A549 (cell line): ENCODE results near the gene RYR1. TPM values are rescaled to one million over a fixed set of nuclear protein-coding genes. Genes with fewer than 3 reads are reported as not detected.

Experiments used
- ATAC-seq, 2 experiments: fragments of 200-7000 bp in 1 of 2; fragments of >200 bp in 1 of 2; cut with Nextera tagmentation in 1 of 2; cut with Tn5 transposase in 1 of 2; 3 replicates each; pipeline versions ENCODE4 v1.8.0 to v1.9.1; 2018 to 2020; ENCODE audit warnings: mild to moderate bottlenecking in 1 of 2, moderate library complexity in 1 of 2
- CTCF ChIA-PET: fragments of 300-600 bp; sonication (Branson Sonifier 250); formaldehyde crosslinking; extraction: SDS; loops from one replicate; lab custom pipeline; 2021; ENCODE audit warnings: antibody characterized with exemption, inconsistent platforms; lab: Yijun Ruan, JAX
- POLR2A ChIA-PET: fragments of 350-600 bp; formaldehyde crosslinking; extraction: SDS; loops from one replicate; lab custom pipeline; 2021; ENCODE audit warnings: antibody characterized with exemption, inconsistent platforms; lab: Yijun Ruan, JAX
- DNase-seq, 2 experiments: peaks; one replicate each; pipeline versions ENCODE4 v3.0.0 to v3.0.0-alpha.2; 2011 to 2016; ENCODE audit warnings: low read depth in 1 of 2, low spot score in 1 of 2
- FAIRE-seq: peaks from 2 replicates; lab custom pipeline; 2011; peaks lifted over from hg19 to GRCh38; lab: Jason Lieb, UNC
- H3K27ac ChIP-seq, 2 experiments: fragments of >200 bp; sonication (Bioruptor Twin); formaldehyde crosslinking; 3 replicates each; pipeline ENCODE4 v1.5.1; 2016 to 2017
- H3K4me1 ChIP-seq: fragments of >200 bp; sonication (Bioruptor Twin); formaldehyde crosslinking; 3 replicates; pipeline ENCODE4 v1.6.1; 2016
- H3K4me2 ChIP-seq: fragments of >200 bp; sonication (Bioruptor Twin); formaldehyde crosslinking; 3 replicates; pipeline ENCODE4 v1.6.1; 2016
- H3K4me3 ChIP-seq: fragments of >200 bp; sonication (Bioruptor Twin); formaldehyde crosslinking; 3 replicates; pipeline ENCODE4 v1.5.1; 2016
- H3K9me3 ChIP-seq: fragments of >200 bp; sonication (Bioruptor Twin); formaldehyde crosslinking; 3 replicates; pipeline ENCODE4 v1.6.1; 2016
- CBX2 ChIP-seq: fragments of 200-600 bp; sonication (generic); IDR thresholded peaks from 2 replicates; pipeline ENCODE4 v1.6.1; 2016; ENCODE audit warnings: low read depth, mild to moderate bottlenecking, borderline replicate concordance
- CBX8 ChIP-seq: fragments of 200-600 bp; sonication (generic); IDR thresholded peaks from 2 replicates; pipeline ENCODE4 v1.6.1; 2016
- CEBPB ChIP-seq, 2 experiments: fragments of >200 bp in 1 of 2; sonication (Bioruptor Twin) in 1 of 2; formaldehyde crosslinking in 1 of 2; IDR thresholded peaks; 2 replicates each; pipeline ENCODE4 v1.6.1; 2012 to 2016
- CHD2 ChIP-seq: fragments of 150-350 bp; IDR thresholded peaks from 2 replicates; pipeline ENCODE4 v1.6.1; 2014; ENCODE audit warnings: low read length; ENCODE audit not compliant: partially characterized antibody
- ESRRA ChIP-seq: fragments of 150-350 bp; IDR thresholded peaks from 2 replicates; pipeline ENCODE4 v1.6.1; 2014; ENCODE audit warnings: mild to moderate bottlenecking, low read length, borderline replicate concordance
- FOXS1 ChIP-seq: fragments of 250-450 bp; sonication (Bioruptor Pico); IDR thresholded peaks from 2 replicates; pipeline ENCODE4 v1.5.0; 2020; ENCODE audit warnings: mild to moderate bottlenecking, moderate library complexity
- GATA3 ChIP-seq: IDR thresholded peaks from 2 replicates; pipeline ENCODE4 v1.6.1; 2012; ENCODE audit warnings: borderline replicate concordance
- HEYL ChIP-seq: fragments of 250-450 bp; sonication (Bioruptor Pico); IDR thresholded peaks from 2 replicates; pipeline ENCODE4 v1.8.0; 2021; ENCODE audit warnings: mild to moderate bottlenecking, moderate library complexity
- HOXA7 ChIP-seq: fragments of 250-450 bp; sonication (Bioruptor Pico); IDR thresholded peaks from 2 replicates; pipeline ENCODE4 v1.5.0; 2020; ENCODE audit warnings: mild to moderate bottlenecking, moderate library complexity
- HOXB5 ChIP-seq: fragments of 250-450 bp; sonication (Bioruptor Pico); IDR thresholded peaks from 2 replicates; pipeline ENCODE4 v1.5.0; 2020; ENCODE audit warnings: mild to moderate bottlenecking, moderate library complexity
- KDM5A ChIP-seq: fragments of 200-600 bp; sonication (generic); IDR thresholded peaks from 2 replicates; pipeline ENCODE4 v1.6.1; 2016; ENCODE audit warnings: antibody characterized with exemption, mild to moderate bottlenecking
- MAZ ChIP-seq: fragments of 150-350 bp; IDR thresholded peaks from 2 replicates; pipeline ENCODE4 v1.6.1; 2014; ENCODE audit warnings: antibody characterized with exemption, low read depth, low read length, borderline replicate concordance
- MYC ChIP-seq: IDR thresholded peaks from 2 replicates; pipeline ENCODE4 v1.6.1; 2012; ENCODE audit warnings: mild to moderate bottlenecking, inconsistent platforms, low read length, improper control_type of control experiment, borderline replicate concordance
- PHF8 ChIP-seq: fragments of 200-600 bp; sonication (generic); IDR thresholded peaks from 2 replicates; pipeline ENCODE4 v1.6.1; 2016; ENCODE audit warnings: low read depth, mild to moderate bottlenecking, antibody characterized with exemption, moderate library complexity, borderline replicate concordance
- POLR2A ChIP-seq: IDR thresholded peaks from 2 replicates; pipeline ENCODE4 v1.6.1; 2012; ENCODE audit warnings: mild to moderate bottlenecking, low read length
- RARB ChIP-seq: fragments of 250-450 bp; sonication (Bioruptor Pico); IDR thresholded peaks from 2 replicates; pipeline ENCODE4 v1.8.0; 2021; ENCODE audit warnings: mild to moderate bottlenecking, moderate library complexity
- RNF2 ChIP-seq: fragments of 200-600 bp; sonication (generic); IDR thresholded peaks from 2 replicates; pipeline ENCODE4 v1.6.1; 2016; ENCODE audit warnings: low read depth, mild to moderate bottlenecking, antibody characterized with exemption, moderate library complexity, borderline replicate concordance
- SREBF2 ChIP-seq: fragments of 450-650 bp; IDR thresholded peaks from 2 replicates; pipeline ENCODE4 v1.6.1; 2014; ENCODE audit warnings: mild to moderate bottlenecking, moderate library complexity
- TFCP2L1 ChIP-seq: fragments of 250-450 bp; sonication (Bioruptor Pico); IDR thresholded peaks from 2 replicates; pipeline ENCODE4 v1.5.0; 2021; ENCODE audit warnings: mild to moderate bottlenecking
- ZC3H11A ChIP-seq: fragments of 450-650 bp; IDR thresholded peaks from 2 replicates; pipeline ENCODE4 v1.6.1; 2014; ENCODE audit warnings: antibody characterized with exemption, mild to moderate bottlenecking
- ZSCAN20 ChIP-seq: fragments of 250-450 bp; sonication (Bioruptor Pico); IDR thresholded peaks from 2 replicates; pipeline ENCODE4 v1.8.0; 2022; ENCODE audit warnings: mild to moderate bottlenecking, moderate library complexity
- WGBS: methylation state at CpG from one replicate; pipeline ENCODE4 v1.1.6; 2017; ENCODE audit errors: missing lambda C conversion rate; 5-methylcytosine and 5-hydroxymethylcytosine counted together
- polyA plus RNA-seq, 4 experiments: library from polyadenylated mRNA; depleted of rRNA in 3 of 4; stranded (reverse); fragments of >200 nt; fragmentation: RNase III in 1 of 4; extraction: RNeasy Plus Mini Kit Qiagen cat#74134 plus additional on column Dnase treatment in 1 of 4; gene quantifications; 2 replicates in 3 of 4; 3 replicates in 1 of 4; pipeline ENCODE4 v1.2.3, GENCODE V29; 2011 to 2017
- TF ChIP-seq, protein P1 (sequence below): IDR thresholded peaks from 2 replicates; pipeline ENCODE4 v1.6.1; 2012
- TF ChIP-seq, protein P2 (sequence below): fragments of 150-350 bp; IDR thresholded peaks from 2 replicates; pipeline ENCODE4 v1.6.1; 2014; ENCODE audit warnings: low read depth, mild to moderate bottlenecking, low read length
- TF ChIP-seq, protein P3 (sequence below): fragments of 200-600 bp; sonication (generic); IDR thresholded peaks from 2 replicates; pipeline ENCODE4 v1.6.1; 2016; ENCODE audit warnings: antibody characterized with exemption, mild to moderate bottlenecking, moderate library complexity
- TF ChIP-seq, protein P4 (sequence below): fragments of >200 bp; sonication (Bioruptor Twin); formaldehyde crosslinking; IDR thresholded peaks from 3 replicates; pipeline ENCODE4 v1.6.1; 2016
- TF ChIP-seq, protein P5 (sequence below): fragments of 250-450 bp; sonication (Bioruptor Pico); IDR thresholded peaks from 2 replicates; pipeline ENCODE4 v1.5.0; 2020; ENCODE audit warnings: low read depth, mild to moderate bottlenecking, moderate library complexity

RYR1 gene
- polyA plus RNA-seq, 2 of the 4 experiments (the other 2 are of a cell fraction) = 1.4 to 3.1 TPM

DNA sequence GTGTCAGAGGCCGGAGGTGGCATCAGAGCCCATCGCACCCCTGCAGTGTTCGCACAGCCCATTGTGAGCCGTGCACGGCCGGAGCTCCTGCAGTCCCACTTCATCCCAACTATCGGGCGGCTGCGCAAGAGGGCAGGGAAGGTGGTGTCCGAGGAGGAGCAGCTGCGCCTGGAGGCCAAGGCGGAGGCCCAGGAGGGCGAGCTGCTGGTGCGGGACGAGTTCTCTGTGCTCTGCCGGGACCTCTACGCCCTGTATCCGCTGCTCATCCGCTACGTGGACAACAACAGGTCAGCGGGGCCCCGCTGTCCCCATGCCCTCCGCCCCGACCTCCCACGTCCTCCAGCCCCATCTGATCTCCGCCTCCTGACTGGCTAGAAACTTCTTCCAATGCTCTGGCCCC lies 85.7 kb downstream of the RYR1 start:
- TF ChIP-seq HOXA7 (CRISPR knock-in tag) = no peak
- no peak for TF ChIP-seq RNF2
- TF ChIP-seq, protein P1, sequence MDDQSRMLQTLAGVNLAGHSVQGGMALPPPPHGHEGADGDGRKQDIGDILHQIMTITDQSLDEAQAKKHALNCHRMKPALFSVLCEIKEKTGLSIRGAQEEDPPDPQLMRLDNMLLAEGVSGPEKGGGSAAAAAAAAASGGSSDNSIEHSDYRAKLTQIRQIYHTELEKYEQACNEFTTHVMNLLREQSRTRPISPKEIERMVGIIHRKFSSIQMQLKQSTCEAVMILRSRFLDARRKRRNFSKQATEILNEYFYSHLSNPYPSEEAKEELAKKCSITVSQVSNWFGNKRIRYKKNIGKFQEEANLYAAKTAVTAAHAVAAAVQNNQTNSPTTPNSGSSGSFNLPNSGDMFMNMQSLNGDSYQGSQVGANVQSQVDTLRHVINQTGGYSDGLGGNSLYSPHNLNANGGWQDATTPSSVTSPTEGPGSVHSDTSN = no peak
- TF ChIP-seq TFCP2L1 (CRISPR knock-in tag) = no peak
- TF ChIP-seq SREBF2 = no peak
- TF ChIP-seq POLR2A = no peak
- TF ChIP-seq MAZ = no peak
- CTCF ChIA-PET = interaction anchor here (0.6 to 12.4 kb wide), 12 partner anchors 9 to 411 kb away, joined by 3 to 145 read pairs (median 9); partner anchors contain the start of genes FAM98C, MRPS12 and SARS2
- no peak for FAIRE-seq

DNA sequence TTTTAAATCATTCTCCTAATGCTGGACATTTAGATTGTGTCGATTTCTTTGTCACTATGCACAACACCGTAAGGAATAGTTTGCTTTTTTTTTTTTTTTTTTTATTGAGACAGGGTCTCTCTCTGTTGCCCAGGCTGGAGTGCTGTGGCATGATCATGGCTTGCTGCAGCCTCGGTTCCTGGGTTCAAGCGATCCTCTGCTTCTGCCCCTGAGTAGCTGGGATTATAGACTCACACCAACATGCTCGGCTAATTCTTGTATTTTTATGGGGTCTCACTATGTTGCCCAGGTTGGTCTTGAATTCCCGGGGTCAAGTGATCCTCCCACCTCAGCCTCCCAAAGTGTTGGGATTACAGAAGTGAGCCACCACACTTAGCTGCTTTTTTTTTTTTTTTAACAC lies 86.5 kb downstream of the RYR1 start:
- no peak overlapping the region for H3K27ac ChIP-seq
- H3K4me3 ChIP-seq = no peak overlapping the region
- DNase-seq = no peak
- H3K4me1 ChIP-seq = no peaks in the 10 kb centered on the region
- FAIRE-seq = no peak
- TF ChIP-seq HEYL (no peak), MYC (no peak), KDM5A (no peak), CHD2 (no peak), RARB (CRISPR knock-in tag) (no peak), RNF2 (no peak), CEBPB (IDR thresholded peaks at IDR 0.05) (no peak), HOXB5 (CRISPR knock-in tag) (no peak), CBX8 (no peak), ZSCAN20 (CRISPR knock-in tag) (no peak), CBX2 (no peak), PHF8 (no peak), ZC3H11A (no peak), ESRRA (no peak), GATA3 (no peak), FOXS1 (CRISPR knock-in tag) (no peak)
- TF ChIP-seq, protein P2, sequence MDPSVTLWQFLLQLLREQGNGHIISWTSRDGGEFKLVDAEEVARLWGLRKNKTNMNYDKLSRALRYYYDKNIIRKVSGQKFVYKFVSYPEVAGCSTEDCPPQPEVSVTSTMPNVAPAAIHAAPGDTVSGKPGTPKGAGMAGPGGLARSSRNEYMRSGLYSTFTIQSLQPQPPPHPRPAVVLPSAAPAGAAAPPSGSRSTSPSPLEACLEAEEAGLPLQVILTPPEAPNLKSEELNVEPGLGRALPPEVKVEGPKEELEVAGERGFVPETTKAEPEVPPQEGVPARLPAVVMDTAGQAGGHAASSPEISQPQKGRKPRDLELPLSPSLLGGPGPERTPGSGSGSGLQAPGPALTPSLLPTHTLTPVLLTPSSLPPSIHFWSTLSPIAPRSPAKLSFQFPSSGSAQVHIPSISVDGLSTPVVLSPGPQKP = no peak
- TF ChIP-seq, protein P3, sequence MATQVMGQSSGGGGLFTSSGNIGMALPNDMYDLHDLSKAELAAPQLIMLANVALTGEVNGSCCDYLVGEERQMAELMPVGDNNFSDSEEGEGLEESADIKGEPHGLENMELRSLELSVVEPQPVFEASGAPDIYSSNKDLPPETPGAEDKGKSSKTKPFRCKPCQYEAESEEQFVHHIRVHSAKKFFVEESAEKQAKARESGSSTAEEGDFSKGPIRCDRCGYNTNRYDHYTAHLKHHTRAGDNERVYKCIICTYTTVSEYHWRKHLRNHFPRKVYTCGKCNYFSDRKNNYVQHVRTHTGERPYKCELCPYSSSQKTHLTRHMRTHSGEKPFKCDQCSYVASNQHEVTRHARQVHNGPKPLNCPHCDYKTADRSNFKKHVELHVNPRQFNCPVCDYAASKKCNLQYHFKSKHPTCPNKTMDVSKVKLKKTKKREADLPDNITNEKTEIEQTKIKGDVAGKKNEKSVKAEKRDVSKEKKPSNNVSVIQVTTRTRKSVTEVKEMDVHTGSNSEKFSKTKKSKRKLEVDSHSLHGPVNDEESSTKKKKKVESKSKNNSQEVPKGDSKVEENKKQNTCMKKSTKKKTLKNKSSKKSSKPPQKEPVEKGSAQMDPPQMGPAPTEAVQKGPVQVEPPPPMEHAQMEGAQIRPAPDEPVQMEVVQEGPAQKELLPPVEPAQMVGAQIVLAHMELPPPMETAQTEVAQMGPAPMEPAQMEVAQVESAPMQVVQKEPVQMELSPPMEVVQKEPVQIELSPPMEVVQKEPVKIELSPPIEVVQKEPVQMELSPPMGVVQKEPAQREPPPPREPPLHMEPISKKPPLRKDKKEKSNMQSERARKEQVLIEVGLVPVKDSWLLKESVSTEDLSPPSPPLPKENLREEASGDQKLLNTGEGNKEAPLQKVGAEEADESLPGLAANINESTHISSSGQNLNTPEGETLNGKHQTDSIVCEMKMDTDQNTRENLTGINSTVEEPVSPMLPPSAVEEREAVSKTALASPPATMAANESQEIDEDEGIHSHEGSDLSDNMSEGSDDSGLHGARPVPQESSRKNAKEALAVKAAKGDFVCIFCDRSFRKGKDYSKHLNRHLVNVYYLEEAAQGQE = no peak
- TF ChIP-seq, protein P4, sequence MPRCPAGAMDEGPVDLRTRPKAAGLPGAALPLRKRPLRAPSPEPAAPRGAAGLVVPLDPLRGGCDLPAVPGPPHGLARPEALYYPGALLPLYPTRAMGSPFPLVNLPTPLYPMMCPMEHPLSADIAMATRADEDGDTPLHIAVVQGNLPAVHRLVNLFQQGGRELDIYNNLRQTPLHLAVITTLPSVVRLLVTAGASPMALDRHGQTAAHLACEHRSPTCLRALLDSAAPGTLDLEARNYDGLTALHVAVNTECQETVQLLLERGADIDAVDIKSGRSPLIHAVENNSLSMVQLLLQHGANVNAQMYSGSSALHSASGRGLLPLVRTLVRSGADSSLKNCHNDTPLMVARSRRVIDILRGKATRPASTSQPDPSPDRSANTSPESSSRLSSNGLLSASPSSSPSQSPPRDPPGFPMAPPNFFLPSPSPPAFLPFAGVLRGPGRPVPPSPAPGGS = no peak
- TF ChIP-seq, protein P5, sequence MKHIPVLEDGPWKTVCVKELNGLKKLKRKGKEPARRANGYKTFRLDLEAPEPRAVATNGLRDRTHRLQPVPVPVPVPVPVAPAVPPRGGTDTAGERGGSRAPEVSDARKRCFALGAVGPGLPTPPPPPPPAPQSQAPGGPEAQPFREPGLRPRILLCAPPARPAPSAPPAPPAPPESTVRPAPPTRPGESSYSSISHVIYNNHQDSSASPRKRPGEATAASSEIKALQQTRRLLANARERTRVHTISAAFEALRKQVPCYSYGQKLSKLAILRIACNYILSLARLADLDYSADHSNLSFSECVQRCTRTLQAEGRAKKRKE (CRISPR knock-in tag) = no peak
- H3K9me3 ChIP-seq = no peaks in the 10 kb centered on the region
- ATAC-seq = no peak
- H3K4me2 ChIP-seq = no peak overlapping the region
- WGBS = 78% methylated on average over 6 of the region's 6 CpGs
- ChIA-PET POLR2A (interaction anchor here (0.7 kb wide), 1 partner anchor 732 kb away, joined by 4 read pairs; no protein-coding TSS in a partner anchor), CTCF (interaction anchor here (0.6 to 12.4 kb wide), 11 partner anchors 11 to 413 kb away, joined by 3 to 145 read pairs (median 12); partner anchors contain the start of genes FAM98C, MRPS12 and SARS2)

More for the DNA sequence above, 85.7 kb downstream of the RYR1 start:
- DNase-seq (no peak), ATAC-seq (no peak)
- POLR2A ChIA-PET = interaction anchor here (0.7 to 0.9 kb wide), 2 partner anchors 411 to 733 kb away, joined by 4 to 5 read pairs; partner anchors contain the start of genes MRPS12 and SARS2
- Histone ChIP-seq H3K4me3 (no peak overlapping the region), H3K4me1 (peaks cover 4% of the 10 kb centered on the region; the same call in 2 of the 3 replicates), H3K4me2 (no peak overlapping the region), H3K9me3 (no peaks in the 10 kb centered on the region), H3K27ac (no peak overlapping the region)
- 93% methylated on average over 26 of the region's 26 CpGs for WGBS
